ENCODE results near the gene SPPL2C. TPM values are rescaled to one million over a fixed set of nuclear protein-coding genes. Genes with fewer than 3 reads are reported as not detected.
"Not testable (repeated sequence)": the region's sequence is repeated elsewhere in the genome, so short reads cannot be mapped to it uniquely, and the experiment has no call there.

SPPL2C gene
- total RNA-seq, 6 donors from 2014 or later, result not detected

GRCh38 chr17:45854209-45854608, 9.5 kb downstream of the SPPL2C start:
- Histone ChIP-seq H3K4me3 (no peak overlapping the region), H3K27me3 (peaks cover 0 to 4% (median 0%) of the 10 kb centered on the region in 4 donors), H3K36me3 (no peaks in the 10 kb centered on the region), H3K9me3 (no peaks in the 10 kb centered on the region), H3K4me1 (no peaks in the 10 kb centered on the region), H3K27ac (no peak overlapping the region)
- TF ChIP-seq POLR2AphosphoS5 (IDR thresholded peaks at IDR 0.05) (no peak), EP300 (IDR thresholded peaks at IDR 0.05) (no peak), POLR2A (IDR thresholded peaks at IDR 0.05) (no peak)
- TF ChIP-seq, protein P1, sequence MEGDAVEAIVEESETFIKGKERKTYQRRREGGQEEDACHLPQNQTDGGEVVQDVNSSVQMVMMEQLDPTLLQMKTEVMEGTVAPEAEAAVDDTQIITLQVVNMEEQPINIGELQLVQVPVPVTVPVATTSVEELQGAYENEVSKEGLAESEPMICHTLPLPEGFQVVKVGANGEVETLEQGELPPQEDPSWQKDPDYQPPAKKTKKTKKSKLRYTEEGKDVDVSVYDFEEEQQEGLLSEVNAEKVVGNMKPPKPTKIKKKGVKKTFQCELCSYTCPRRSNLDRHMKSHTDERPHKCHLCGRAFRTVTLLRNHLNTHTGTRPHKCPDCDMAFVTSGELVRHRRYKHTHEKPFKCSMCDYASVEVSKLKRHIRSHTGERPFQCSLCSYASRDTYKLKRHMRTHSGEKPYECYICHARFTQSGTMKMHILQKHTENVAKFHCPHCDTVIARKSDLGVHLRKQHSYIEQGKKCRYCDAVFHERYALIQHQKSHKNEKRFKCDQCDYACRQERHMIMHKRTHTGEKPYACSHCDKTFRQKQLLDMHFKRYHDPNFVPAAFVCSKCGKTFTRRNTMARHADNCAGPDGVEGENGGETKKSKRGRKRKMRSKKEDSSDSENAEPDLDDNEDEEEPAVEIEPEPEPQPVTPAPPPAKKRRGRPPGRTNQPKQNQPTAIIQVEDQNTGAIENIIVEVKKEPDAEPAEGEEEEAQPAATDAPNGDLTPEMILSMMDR (IDR thresholded peaks at IDR 0.05), result no peak
- DNase-seq, result no peak
- ATAC-seq (ENCODE audit: low FRiP score in 2 of 2), result no peak
- WGBS, 2 donors, result 82 to 89% methylated on average over 9 of the region's 9 CpGs

- no peak for ATAC-seq (ENCODE audit: low FRiP score in 2 of 2)
- H3K4me1 ChIP-seq, result no peaks in the 10 kb centered on the region
- H3K27me3 ChIP-seq, result peaks cover 0 to 4% (median 0%) of the 10 kb centered on the region in 4 donors
Observed at GRCh38 chr17:45855691-45856336, 11.1 kb downstream of the SPPL2C start.

GRCh38 chr17:45857977-45858708, 13.5 kb downstream of the SPPL2C start:
- H3K27me3 ChIP-seq, result peaks cover 0 to 4% (median 0%) of the 10 kb centered on the region in 4 donors

More at GRCh38 chr17:45855691-45856336, 11.1 kb downstream of the SPPL2C start:
- Histone ChIP-seq H3K9me3 (no peaks in the 10 kb centered on the region), H3K36me3 (no peaks in the 10 kb centered on the region), H3K27ac (no peak overlapping the region), H3K4me3 (no peak overlapping the region)
- TF ChIP-seq POLR2AphosphoS5 (IDR thresholded peaks at IDR 0.05) (no peak), EP300 (IDR thresholded peaks at IDR 0.05) (no peak), POLR2A (IDR thresholded peaks at IDR 0.05) (no peak)
- TF ChIP-seq, protein P1 (IDR thresholded peaks at IDR 0.05), result no peak
- no peak for DNase-seq
- 59 to 65% methylated on average over 2 of the region's 2 CpGs for WGBS, 2 donors

DNA sequence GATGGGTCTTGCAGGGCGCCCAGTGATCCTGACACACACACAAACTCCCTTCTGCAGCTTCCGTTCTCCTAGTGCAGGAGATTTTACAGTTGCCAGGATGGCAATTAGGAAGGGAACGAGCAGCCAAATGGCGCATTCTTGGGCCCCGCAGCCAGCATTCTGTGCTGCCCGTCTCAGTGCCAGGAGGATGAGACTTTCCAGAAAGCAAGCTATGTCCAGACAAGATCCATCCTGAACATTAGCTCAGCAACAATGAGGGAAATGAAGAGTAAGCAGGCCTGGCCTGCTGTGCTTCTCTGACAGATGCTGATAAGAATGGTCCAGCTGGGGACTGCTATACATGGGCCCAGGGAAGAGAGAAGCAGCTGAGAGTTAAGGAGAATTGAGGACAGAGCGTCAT, 16.5 kb downstream of the SPPL2C start:
- Histone ChIP-seq H3K36me3 (no peaks in the 10 kb centered on the region), H3K4me1 (no peaks in the 10 kb centered on the region), H3K4me3 (no peak overlapping the region), H3K27ac (no peak overlapping the region), H3K9me3 (no peaks in the 10 kb centered on the region), H3K27me3 (no peaks in the 10 kb centered on the region)
- WGBS, 2 donors, result 85 to 90% methylated on average over 7 of the region's 7 CpGs
- no peak for DNase-seq
- no peak for TF ChIP-seq EP300 (IDR thresholded peaks at IDR 0.05)
- TF ChIP-seq, protein P1 (IDR thresholded peaks at IDR 0.05), result no peak
- no peak for TF ChIP-seq POLR2A (IDR thresholded peaks at IDR 0.05)
- no peak for TF ChIP-seq POLR2AphosphoS5 (IDR thresholded peaks at IDR 0.05)
- ATAC-seq (ENCODE audit: low FRiP score in 2 of 2), result no peak

More at GRCh38 chr17:45857977-45858708, 13.5 kb downstream of the SPPL2C start:
- 42 to 46% methylated on average over 10 of the region's 10 CpGs for WGBS, 2 donors
- H3K27ac ChIP-seq, result no peak overlapping the region
- H3K4me1 ChIP-seq, result no peaks in the 10 kb centered on the region
- no peak overlapping the region for H3K4me3 ChIP-seq
- no peak for ATAC-seq (ENCODE audit: low FRiP score in 2 of 2)
- no peaks in the 10 kb centered on the region for H3K9me3 ChIP-seq
- TF ChIP-seq EP300 (IDR thresholded peaks at IDR 0.05) (no peak), POLR2A (IDR thresholded peaks at IDR 0.05) (no peak), POLR2AphosphoS5 (IDR thresholded peaks at IDR 0.05) (no peak)
- TF ChIP-seq, protein P1 (IDR thresholded peaks at IDR 0.05), result no peak
- DNase-seq, result no peak
- H3K36me3 ChIP-seq, result no peaks in the 10 kb centered on the region

DNA sequence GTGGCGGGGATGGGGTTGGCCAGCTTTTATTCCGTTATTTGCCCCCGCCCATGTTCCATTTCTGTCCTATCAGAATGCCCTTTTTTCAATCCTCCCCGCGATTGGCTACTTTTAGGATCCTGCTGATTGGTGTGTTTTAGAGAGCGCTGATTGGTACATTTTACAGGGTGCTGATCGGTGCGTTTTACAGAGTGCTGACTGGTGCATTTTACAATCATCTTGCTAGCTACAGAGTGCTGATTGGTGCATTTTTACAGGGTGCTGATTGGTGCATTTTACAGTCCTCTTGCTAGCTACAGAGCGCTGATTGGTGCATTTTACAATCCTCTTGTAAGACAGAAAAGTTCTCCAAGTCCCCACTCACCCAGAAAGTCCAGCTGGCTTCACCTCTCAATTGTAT, 17.4 kb downstream of the SPPL2C start:
- DNase-seq; H3K4me3 ChIP-seq; H3K27ac ChIP-seq; H3K27me3 ChIP-seq; H3K36me3 ChIP-seq; ATAC-seq (ENCODE audit: low FRiP score in 2 of 2); H3K9me3 ChIP-seq; H3K4me1 ChIP-seq: not testable (repeated sequence)
- WGBS, 2 donors, result 87 to 96% methylated on average over 9 of the region's 9 CpGs
